HG02973 (cell line): ENCODE measurements around the gene RAE1.
"Not testable (repeated sequence)": the region's sequence is repeated elsewhere in the genome, so short reads cannot be mapped to it uniquely, and the experiment has no call there.

Experiments
- ATAC-seq: cut with Tn5 transposase; IDR thresholded peaks from one replicate; pipeline ENCODE4 v1.9.1; 2021; ENCODE audit warnings: moderate library complexity; ENCODE audit not compliant: unreplicated experiment

The RAE1 gene

DNA sequence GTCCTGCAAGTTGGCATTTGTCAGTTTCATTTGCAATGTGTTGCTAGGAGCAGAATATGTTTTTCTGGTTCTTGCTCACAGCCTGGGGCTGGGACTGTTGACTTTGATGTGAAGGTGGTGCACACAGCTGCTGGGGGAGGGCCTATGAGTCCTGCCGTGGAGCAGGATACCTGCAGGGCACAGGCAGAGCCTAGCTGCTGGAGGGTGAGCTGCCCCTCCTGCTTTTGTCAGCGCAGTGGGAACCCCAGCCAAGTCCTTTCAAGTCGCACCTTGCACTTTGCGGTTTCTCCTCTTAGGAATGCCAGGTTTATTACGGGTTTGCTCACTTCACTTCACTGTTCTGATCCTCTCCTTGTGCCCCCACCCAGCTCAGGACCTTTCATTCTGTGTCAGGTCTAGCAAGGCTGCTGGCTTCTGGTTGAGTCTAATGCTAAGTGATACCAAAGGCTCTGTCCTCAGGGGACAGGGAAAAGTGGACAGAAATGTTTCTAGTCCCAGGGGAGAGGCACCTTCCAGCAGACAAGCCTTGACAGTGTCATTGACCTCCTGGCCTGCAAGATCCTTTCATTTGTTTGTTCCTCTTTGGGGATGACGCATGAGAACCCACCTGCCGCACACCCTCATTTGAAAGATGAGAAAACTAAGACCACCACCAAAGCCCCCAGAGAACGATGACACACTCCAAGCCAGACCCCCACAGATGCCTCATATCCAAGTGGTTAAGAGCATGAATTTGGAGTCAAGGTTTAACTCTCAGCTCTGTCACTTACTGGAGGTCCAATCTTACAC lies 24.2 kb upstream of the RAE1 start:
- ATAC-seq = no peak

DNA sequence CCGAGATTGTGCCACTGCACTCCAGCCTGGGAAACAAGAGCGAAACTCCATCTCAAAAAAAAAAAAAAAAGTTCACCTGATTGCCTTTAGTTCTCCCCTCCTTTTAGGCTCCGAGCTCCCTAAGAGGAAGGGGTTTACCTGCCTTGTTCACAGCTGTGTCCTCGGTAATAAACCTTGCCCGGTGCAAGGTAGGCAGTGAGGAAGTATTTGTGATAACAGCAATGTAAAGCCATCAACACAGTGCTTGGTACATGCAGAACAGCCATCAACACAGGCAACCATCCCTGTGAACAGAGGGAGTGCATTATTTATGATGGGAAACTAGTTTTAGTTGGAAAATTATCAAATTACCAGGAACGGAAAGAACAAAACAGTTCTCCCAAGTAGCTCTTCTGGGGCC lies 23.2 kb upstream of the RAE1 start:
- ATAC-seq = no peak

- no peak for ATAC-seq
These were observed 21.3 kb upstream of the RAE1 start, which contains the start of gene SPO11 for GRCh38 chr20:57329608-57330221. Gene SPO11, plus strand, starts transcription at chr20:57329803. Its CDS starts 65 bp downstream, at chr20:57329868.

- no peak for ATAC-seq
These were observed 20.1 kb upstream of the RAE1 start for GRCh38 chr20:57330998-57331397.

- no peak for ATAC-seq
These were observed 18.7 kb upstream of the RAE1 start for GRCh38 chr20:57332105-57333089.

DNA sequence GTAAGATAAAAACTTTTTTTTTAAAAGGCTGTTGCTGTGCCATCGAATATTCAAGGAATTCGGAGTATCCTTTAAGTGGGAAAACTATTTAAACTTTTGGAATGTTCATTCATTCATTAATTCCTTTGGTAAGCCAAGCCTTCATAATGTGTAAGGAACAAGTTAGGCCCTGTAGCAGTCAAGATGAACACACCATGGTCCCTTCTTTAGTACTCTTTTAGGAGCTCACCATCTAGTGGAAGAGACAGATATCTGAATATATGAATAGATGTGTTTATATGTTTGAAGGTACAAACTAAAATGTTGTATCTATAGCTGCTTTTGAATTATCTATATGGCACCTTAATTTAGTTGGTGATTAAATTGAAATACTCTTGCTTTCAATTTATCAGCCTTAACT lies 15.7 kb upstream of the RAE1 start:
- ATAC-seq = no peak

GRCh38 chr20:57341663-57342062 lies 9.4 kb upstream of the RAE1 start:
- ATAC-seq = no peak

DNA sequence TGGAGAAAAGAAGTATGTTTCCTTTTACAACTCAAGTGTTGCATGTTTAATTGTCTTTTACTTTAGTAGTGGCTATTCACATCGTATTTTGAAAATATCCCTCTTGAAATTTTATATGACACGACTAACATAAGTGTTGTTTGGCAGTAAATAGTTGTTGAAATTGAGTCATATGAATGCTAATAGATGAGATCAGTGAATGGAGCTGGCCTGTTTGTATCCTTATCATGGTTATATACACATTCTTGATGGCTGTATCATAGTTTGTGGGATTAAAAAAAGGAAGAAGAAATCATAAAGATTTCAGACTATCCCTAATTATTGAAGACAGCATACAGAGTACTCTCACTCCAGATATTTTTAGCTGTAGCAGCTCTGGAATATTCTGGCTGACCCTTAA lies 8.2 kb upstream of the RAE1 start:
- ATAC-seq = no peak

DNA sequence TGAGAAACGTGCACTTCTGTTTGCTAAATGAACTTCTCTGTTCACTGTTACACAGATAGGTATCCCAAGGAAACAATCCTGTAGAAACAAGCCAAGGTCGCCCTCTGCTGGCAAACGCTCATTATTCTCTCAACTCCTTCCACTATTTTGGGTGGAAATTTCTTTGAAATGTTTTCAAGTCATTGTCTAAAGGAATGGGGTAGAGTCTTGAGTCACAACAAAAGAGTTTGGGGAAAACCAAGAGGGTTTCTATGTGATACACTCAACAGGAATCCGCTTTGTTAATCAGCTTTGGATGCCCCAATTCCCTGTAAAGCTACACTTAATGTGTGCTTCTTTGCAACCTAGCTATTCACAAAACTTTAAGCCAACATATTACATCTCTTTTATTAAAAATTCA lies 4.6 kb upstream of the RAE1 start:
- no peak for ATAC-seq

DNA sequence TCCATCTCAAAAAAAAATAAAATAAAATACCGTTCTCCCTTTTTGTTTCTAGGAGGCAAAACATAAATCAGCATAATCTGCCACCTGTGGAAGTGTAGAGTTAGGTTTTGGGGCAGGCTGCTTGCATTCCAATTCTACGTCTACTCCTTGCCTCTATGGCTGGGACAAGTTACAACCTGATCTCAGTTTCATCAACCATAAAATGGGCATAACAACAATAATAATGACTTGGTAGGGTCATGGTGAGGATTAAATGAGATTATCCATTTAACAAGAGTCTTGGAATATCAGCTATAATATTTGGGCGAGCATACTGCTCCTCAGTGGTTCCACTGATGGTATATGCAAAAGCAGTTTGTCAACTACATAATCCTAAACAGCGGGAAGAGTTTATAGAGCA lies 3.7 kb upstream of the RAE1 start:
- ATAC-seq = no peak

DNA sequence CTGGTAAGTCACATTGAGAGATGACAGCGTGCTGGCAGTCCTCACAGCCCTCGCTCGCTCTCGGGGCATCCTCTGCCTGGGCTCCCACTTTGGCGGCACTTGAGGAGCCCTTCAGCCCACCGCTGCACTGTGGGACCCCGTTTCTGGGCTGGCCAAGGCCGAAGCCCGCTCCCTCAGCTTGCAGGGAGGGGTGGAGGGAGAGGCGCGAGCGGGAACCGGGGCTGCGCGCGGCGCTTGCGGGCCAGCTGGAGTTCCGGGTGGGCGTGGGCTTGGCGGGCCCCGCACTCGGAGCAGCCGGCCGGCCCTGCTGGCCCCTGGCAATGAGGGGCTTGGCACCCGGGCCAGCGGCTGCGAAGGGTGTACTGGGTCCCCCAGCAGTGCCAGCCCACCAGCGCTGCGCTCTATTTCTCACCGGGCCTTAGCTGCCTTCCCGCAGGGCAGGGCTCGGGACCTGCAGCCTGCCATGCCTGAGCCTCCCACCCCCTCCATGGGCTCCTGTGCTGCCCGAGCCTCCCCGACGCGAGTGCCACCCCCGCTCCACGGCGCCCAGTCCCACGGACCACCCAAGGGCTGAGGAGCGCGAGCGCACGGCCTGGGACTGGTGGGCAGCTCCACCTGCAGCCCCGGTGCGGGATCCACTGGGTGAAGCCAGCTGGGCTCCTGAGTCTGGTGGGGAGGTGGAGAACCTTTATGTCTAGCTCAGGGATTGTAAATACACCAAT lies 2.7 kb upstream of the RAE1 start:
- not testable (repeated sequence) for ATAC-seq

DNA sequence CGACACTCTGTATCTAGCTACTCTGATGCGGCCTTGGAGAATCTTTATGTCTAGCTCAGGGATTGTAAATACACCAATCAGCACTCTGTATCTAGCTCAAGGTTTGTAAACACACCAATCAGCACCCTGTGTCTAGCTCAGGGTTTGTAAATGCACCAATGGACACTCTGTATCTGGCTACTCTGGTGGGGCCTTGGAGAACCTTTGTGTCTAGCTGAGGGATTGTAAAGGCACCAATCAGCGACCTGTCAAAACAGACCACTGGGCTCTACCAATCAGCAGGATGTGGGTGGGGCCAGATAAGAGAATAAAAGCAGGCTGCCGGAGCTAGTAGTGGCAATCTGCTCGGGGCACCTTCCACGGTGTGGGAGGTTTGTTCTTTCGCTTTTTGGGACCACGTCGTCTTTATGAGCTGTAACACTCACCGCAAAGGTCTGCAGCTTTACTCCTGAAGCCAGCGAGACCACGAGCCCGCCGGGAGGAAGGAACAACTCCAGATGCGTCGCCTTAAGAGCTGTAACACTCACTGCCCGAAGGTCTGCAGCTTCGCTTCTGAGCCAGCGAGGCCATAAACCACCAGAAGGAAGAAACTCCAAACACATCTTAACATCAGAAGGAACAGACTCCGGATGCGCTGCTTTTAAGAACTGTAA lies 2.0 kb upstream of the RAE1 start:
- ATAC-seq = not testable (repeated sequence)

DNA sequence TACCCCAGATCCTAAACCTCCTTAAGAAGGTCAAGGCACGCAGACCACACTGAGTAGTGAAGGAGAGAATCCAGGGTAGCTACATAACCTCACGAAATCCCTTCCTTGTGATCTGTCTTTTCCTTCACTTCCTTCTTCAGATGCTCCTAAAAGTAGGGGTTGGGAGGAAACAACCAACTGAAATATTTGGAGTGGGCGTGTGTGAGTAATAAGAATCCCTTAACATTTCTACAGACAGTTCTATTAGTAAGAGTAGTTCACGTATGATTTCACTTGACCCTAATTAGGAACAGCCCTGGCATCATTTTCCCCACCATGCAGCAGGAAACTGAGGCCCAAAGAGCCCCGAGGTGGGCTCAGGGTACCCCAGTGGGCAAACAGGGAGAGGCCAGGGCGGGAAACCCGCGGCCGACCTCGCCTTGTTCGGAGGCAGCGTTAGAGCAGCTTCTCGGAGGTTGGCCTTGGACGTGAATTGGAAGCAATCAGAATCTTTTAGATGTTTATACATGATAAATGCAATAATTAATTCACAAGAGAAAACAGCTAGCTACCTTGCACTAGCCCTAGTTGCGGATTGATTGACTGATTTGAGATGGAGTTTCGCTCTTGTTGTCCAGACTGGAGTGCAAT lies 859 bp upstream of the RAE1 start:
- ATAC-seq = no peak

GRCh38 chr20:57350726-57351041 lies 371 bp upstream of the RAE1 start:
- not testable (repeated sequence) for ATAC-seq

DNA sequence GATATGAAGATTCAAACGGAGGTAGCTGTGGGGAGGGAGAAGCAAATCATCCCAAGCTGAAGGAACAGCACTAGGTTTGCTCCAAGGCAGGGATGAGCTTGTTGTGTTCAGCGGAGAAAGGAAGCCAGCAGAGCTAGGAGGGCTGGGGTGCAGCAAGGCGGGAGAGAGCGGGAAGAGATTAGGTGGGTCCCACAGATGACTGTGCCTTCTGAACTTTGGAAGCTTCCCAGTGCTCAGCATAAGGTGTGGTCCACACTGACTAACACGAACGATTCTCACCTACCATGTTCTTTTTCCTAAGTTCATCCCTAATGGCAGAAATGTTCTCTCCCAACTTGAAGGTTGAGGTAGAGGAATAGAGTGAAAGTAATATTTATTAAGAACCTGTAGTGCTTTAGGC lies 1.2 kb downstream of the RAE1 start:
- ATAC-seq = no peak

DNA sequence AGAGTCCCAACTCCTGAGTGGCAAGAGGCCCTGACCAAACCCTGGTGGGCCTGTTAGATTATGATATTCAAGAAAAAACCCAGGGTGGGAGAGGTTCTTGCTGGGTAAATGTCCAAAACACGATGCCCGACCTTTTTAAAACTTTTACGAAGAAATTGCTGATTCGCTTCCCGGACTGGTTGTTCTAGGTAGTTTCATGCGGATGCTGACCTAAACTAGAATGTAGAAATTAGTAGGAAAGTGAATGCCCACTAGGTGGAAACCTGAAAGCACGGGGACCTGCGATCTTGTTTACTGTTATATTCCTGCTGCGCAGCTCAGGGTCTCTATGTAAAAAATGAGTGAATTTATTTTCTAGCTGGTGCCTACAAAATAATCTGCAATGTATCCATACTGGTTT lies 2.3 kb downstream of the RAE1 start:
- ATAC-seq = no peak

GRCh38 chr20:57361517-57361916 lies 10.5 kb downstream of the RAE1 start:
- no peak for ATAC-seq

DNA sequence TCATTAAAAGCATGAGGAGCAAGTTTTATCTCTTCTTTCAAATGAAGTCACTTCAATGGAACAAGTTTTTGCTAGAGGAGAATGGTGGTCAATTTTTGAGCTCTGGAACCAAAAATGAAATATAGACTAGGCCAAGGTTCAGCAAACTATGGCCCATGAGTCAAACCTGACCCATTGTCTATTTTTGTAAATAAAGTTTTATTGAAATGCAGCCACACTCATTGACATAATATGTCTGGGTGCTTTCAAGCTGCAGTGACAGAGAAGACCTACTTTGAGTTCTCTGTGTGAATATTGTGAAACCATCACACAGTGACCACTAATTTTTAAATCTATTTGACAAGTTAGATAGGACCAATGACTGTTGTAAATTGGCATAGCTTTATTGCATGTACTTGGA lies 13.4 kb downstream of the RAE1 start:
- ATAC-seq = no peak

DNA sequence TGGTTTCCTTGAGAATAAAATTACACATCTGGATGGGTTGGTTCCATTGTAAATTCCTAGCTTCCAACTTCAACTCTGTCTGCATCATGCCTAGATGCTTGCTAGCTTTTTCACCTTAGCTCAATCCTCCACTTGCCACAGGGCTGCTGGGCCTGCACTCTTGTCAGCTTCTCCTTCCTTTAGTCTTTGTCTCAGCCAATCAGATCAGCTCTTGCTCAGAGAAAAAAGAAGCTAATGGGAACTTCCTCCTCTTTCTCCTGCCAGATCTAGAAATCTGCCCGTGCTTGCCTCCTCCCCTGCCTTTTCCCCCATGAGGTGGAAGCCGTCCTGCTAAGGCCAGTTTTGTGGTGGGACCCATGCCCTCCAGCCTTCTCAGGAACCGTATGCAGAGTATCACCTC lies 18.5 kb downstream of the RAE1 start:
- ATAC-seq = no peak

DNA sequence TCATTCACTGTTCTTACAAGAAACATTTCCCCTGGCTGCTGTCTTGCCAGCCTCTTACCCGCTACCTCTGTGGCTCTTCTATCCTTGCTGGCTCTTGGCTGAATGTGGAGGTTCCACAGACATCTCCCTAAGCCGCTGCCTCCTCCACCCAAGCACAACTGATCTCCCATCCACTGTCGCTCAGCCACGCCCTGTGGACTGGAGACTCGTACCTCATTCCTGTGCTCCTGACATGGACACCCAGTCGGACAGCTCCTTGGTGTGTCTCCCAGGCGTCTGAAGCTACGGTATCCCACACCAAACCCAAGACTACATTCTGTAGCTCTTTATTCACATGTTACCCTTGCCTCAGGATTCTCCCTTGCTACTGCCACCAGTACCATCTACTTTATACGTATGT lies 19.3 kb downstream of the RAE1 start:
- no peak for ATAC-seq
